Trophoblast cell (in vitro differentiated cells and primary cell): ENCODE measurements around the gene TMEM106B.
A peak's percentile ranks its signal among the peaks of the same experiment; 100 is the strongest.

Experiments used
- DNase-seq, 2 donors: peaks; one replicate each; pipeline ENCODE4 v3.0.0-alpha.2; 2016
- H2AFZ ChIP-seq: 2 replicates; pipeline ENCODE4 v1.6.1; 2013; ENCODE audit warnings: low read length, moderate library complexity, mild to moderate bottlenecking; ENCODE audit not compliant: insufficient read depth, poor library complexity
- H2AK5ac ChIP-seq: 2 replicates; pipeline ENCODE4 v1.6.1; 2013; ENCODE audit warnings: mild to moderate bottlenecking, low read length
- H2BK120ac ChIP-seq: 2 replicates; pipeline ENCODE4 v1.6.1; 2013; ENCODE audit warnings: low read length, mild to moderate bottlenecking, moderate library complexity; ENCODE audit not compliant: insufficient read depth, poor library complexity
- H2BK12ac ChIP-seq: 2 replicates; pipeline ENCODE4 v1.6.1; 2013; ENCODE audit warnings: mild to moderate bottlenecking, low read length, moderate library complexity
- H2BK5ac ChIP-seq: 2 replicates; pipeline ENCODE4 v1.6.1; 2013; ENCODE audit warnings: low read length, low read depth, moderate library complexity, mild to moderate bottlenecking; ENCODE audit not compliant: poor library complexity
- H3K14ac ChIP-seq: 2 replicates; pipeline ENCODE4 v1.6.1; 2013; ENCODE audit warnings: mild to moderate bottlenecking, low read length
- H3K18ac ChIP-seq: 2 replicates; pipeline ENCODE4 v1.6.1; 2013; ENCODE audit warnings: mild to moderate bottlenecking, low read length
- H3K23ac ChIP-seq: 2 replicates; pipeline ENCODE4 v1.6.1; 2013; ENCODE audit warnings: low read length
- H3K27ac ChIP-seq: 2 replicates; pipeline ENCODE4 v1.5.1; 2013; ENCODE audit warnings: low read depth, mild to moderate bottlenecking, inconsistent platforms, low read length, moderate library complexity
- H3K27me3 ChIP-seq: 2 replicates; pipeline ENCODE4 v1.6.1; 2013; ENCODE audit warnings: inconsistent platforms, mild to moderate bottlenecking, low read length, moderate library complexity; ENCODE audit not compliant: insufficient read depth
- H3K36me3 ChIP-seq, 2 experiments: 1 replicate in 1 of 2; 2 replicates in 1 of 2; pipeline ENCODE4 v1.6.1; 2013; ENCODE audit warnings: low read length in 2 of 2, mild to moderate bottlenecking in 2 of 2, moderate library complexity in 1 of 2; ENCODE audit not compliant: insufficient read depth in 2 of 2, control insufficient read depth in 1 of 2
- H3K4ac ChIP-seq: 2 replicates; pipeline ENCODE4 v1.6.1; 2013; ENCODE audit warnings: low read depth, mild to moderate bottlenecking, low read length, moderate library complexity
- H3K4me1 ChIP-seq, 2 experiments: 1 replicate in 1 of 2; 2 replicates in 1 of 2; pipeline ENCODE4 v1.6.1; 2013; ENCODE audit warnings: low read length in 2 of 2, mild to moderate bottlenecking in 2 of 2, moderate library complexity in 1 of 2; ENCODE audit not compliant: insufficient read depth in 2 of 2, control insufficient read depth in 1 of 2
- H3K4me2 ChIP-seq: 2 replicates; pipeline ENCODE4 v1.6.1; 2013; ENCODE audit warnings: inconsistent platforms, mild to moderate bottlenecking, low read length, moderate library complexity
- H3K4me3 ChIP-seq: 2 replicates; pipeline ENCODE4 v1.5.1; 2013; ENCODE audit warnings: mild to moderate bottlenecking, low read depth, low read length, inconsistent platforms
- H3K79me1 ChIP-seq: one replicate; pipeline ENCODE4 v1.6.1; 2013; ENCODE audit warnings: low read length
- H3K79me2 ChIP-seq: 2 replicates; pipeline ENCODE4 v1.6.1; 2013; ENCODE audit warnings: low read length, mild to moderate bottlenecking; ENCODE audit not compliant: control insufficient read depth, insufficient read depth, poor library complexity
- H3K9ac ChIP-seq: 2 replicates; pipeline ENCODE4 v1.6.1; 2013; ENCODE audit warnings: mild to moderate bottlenecking, low read length
- H3K9me3 ChIP-seq: 2 replicates; pipeline ENCODE4 v1.6.1; 2013; ENCODE audit warnings: low read depth, mild to moderate bottlenecking, control low read depth, inconsistent platforms, low read length; ENCODE audit not compliant: insufficient read depth
- H4K12ac ChIP-seq: 2 replicates; pipeline ENCODE4 v1.6.1; 2013; ENCODE audit warnings: low read depth, mild to moderate bottlenecking, low read length, moderate library complexity
- H4K8ac ChIP-seq: 2 replicates; pipeline ENCODE4 v1.6.1; 2013; ENCODE audit warnings: low read depth, mild to moderate bottlenecking, low read length, moderate library complexity
- H4K91ac ChIP-seq: one replicate; pipeline ENCODE4 v1.6.1; 2013; ENCODE audit warnings: low read depth, mild to moderate bottlenecking, low read length, moderate library complexity
- WGBS: extraction: QIAGEN DNeasy Blood & Tissue Kit; methylation state at CpG from one replicate; pipeline ENCODE4 v1.1.7; 2013; ENCODE audit warnings: missing lambda C conversion rate; ENCODE audit not compliant: insufficient read length, insufficient coverage; ENCODE audit errors: extremely low coverage; 5-methylcytosine and 5-hydroxymethylcytosine counted together

TMEM106B gene

GRCh38 chr7:12210179-12211053 is 678 bp upstream of the TMEM106B start:
- no CpG with 5 or more reads among the region's 26 CpGs for WGBS
- no peak for DNase-seq
- Histone ChIP-seq H4K91ac (no peak overlapping the region), H2BK12ac (no peak overlapping the region), H3K4ac (no peak overlapping the region), H2BK120ac (no peak overlapping the region), H3K4me1 (peaks cover 0 to 3% of the 10 kb centered on the region in 2 experiments), H3K23ac (no peak overlapping the region), H3K9ac (no peak overlapping the region), H4K12ac (no peak overlapping the region), H3K4me3 (peak overlapping the region; percentile 72), H3K36me3 (no peaks in the 10 kb centered on the region), H3K18ac (no peak overlapping the region), H2BK5ac (no peak overlapping the region), H3K79me1 (peaks cover 4% of the 10 kb centered on the region), H3K4me2 (peak overlapping the region; percentile 81), H2AFZ (peak overlapping the region; percentile 2), H4K8ac (peak overlapping the region; percentile 1), H2AK5ac (no peak overlapping the region), H3K27me3 (no peaks in the 10 kb centered on the region), H3K14ac (no peak overlapping the region), H3K79me2 (peaks cover 3% of the 10 kb centered on the region), H3K9me3 (no peaks in the 10 kb centered on the region), H3K27ac (no peak overlapping the region)

- H3K27me3 ChIP-seq, result no peaks in the 10 kb centered on the region
- no peaks in the 10 kb centered on the region for H3K36me3 ChIP-seq
- no peak overlapping the region for H3K23ac ChIP-seq
- peak overlapping the region; percentile 81 for H3K4me2 ChIP-seq
- peak overlapping the region; percentile 90 for H3K9ac ChIP-seq
- H4K8ac ChIP-seq, result peak overlapping the region; percentile 83
- no peak overlapping the region for H2AK5ac ChIP-seq
- H3K4me1 ChIP-seq, result peaks cover 0 to 3% of the 10 kb centered on the region in 2 experiments
- H3K9me3 ChIP-seq, result no peaks in the 10 kb centered on the region
- H3K79me1 ChIP-seq, result peaks cover 4% of the 10 kb centered on the region
- no peak overlapping the region for H3K4ac ChIP-seq
- H2BK12ac ChIP-seq, result no peak overlapping the region
- WGBS, result no CpG with 5 or more reads among the region's 9 CpGs
- no peak overlapping the region for H2BK120ac ChIP-seq
- H3K18ac ChIP-seq, result no peak overlapping the region
- peak overlapping the region; percentile 39 for H2AFZ ChIP-seq
- H3K4me3 ChIP-seq, result peak overlapping the region; percentile 93
- peak overlapping the region; percentile 83 for H3K27ac ChIP-seq
- DNase-seq, result no peak
- peaks cover 3% of the 10 kb centered on the region for H3K79me2 ChIP-seq
- H4K91ac ChIP-seq, result no peak overlapping the region
- no peak overlapping the region for H2BK5ac ChIP-seq
- H4K12ac ChIP-seq, result no peak overlapping the region
- H3K14ac ChIP-seq, result no peak overlapping the region
Observed at GRCh38 chr7:12211711-12212485, 804 bp downstream of the TMEM106B start.

GRCh38 chr7:12217311-12217710 is 6.2 kb downstream of the TMEM106B start:
- no peaks in the 10 kb centered on the region for H3K9me3 ChIP-seq
- H3K4me3 ChIP-seq, result no peak overlapping the region
- H3K79me2 ChIP-seq, result no peaks in the 10 kb centered on the region
- WGBS, result 100% methylated on average over 1 of the region's 1 CpG
- no peak overlapping the region for H3K23ac ChIP-seq
- H2BK120ac ChIP-seq, result no peak overlapping the region
- H3K4ac ChIP-seq, result no peak overlapping the region
- H3K9ac ChIP-seq, result no peak overlapping the region
- H3K27ac ChIP-seq, result no peak overlapping the region
- no peaks in the 10 kb centered on the region for H3K27me3 ChIP-seq
- no peak overlapping the region for H4K12ac ChIP-seq
- H2AFZ ChIP-seq, result no peak overlapping the region
- no peak for DNase-seq
- H3K4me2 ChIP-seq, result no peak overlapping the region
- H3K36me3 ChIP-seq, result no peaks in the 10 kb centered on the region
- H4K8ac ChIP-seq, result no peak overlapping the region
- H3K79me1 ChIP-seq, result no peaks in the 10 kb centered on the region
- H3K4me1 ChIP-seq, result no peaks in the 10 kb centered on the region
- H2BK5ac ChIP-seq, result no peak overlapping the region
- H4K91ac ChIP-seq, result no peak overlapping the region
- H2AK5ac ChIP-seq, result no peak overlapping the region
- H3K14ac ChIP-seq, result no peak overlapping the region
- no peak overlapping the region for H3K18ac ChIP-seq
- no peak overlapping the region for H2BK12ac ChIP-seq

GRCh38 chr7:12220389-12221046 is 9.4 kb downstream of the TMEM106B start:
- Histone ChIP-seq H2AK5ac (no peak overlapping the region), H3K4me1 (no peaks in the 10 kb centered on the region), H3K36me3 (no peaks in the 10 kb centered on the region), H4K12ac (no peak overlapping the region), H3K27me3 (no peaks in the 10 kb centered on the region), H3K23ac (no peak overlapping the region), H3K79me2 (no peaks in the 10 kb centered on the region), H2BK5ac (no peak overlapping the region), H3K4ac (no peak overlapping the region), H3K79me1 (no peaks in the 10 kb centered on the region), H2AFZ (no peak overlapping the region), H3K4me3 (no peak overlapping the region), H3K9me3 (no peaks in the 10 kb centered on the region), H2BK120ac (no peak overlapping the region), H3K4me2 (no peak overlapping the region), H3K27ac (no peak overlapping the region), H3K14ac (no peak overlapping the region), H3K18ac (no peak overlapping the region), H2BK12ac (no peak overlapping the region), H4K91ac (no peak overlapping the region), H3K9ac (no peak overlapping the region), H4K8ac (no peak overlapping the region)
- WGBS, result no CpG with 5 or more reads among the region's 1 CpG
- no peak for DNase-seq
